Measurements from ENCODE around the gene FAM170A. TPM values are rescaled to one million over a fixed set of nuclear protein-coding genes. Genes with fewer than 3 reads are reported as not detected.

FAM170A gene
- total and polyA plus RNA-seq, 4 donors = 0.18 to 0.25 TPM; not detected in 2

DNA sequence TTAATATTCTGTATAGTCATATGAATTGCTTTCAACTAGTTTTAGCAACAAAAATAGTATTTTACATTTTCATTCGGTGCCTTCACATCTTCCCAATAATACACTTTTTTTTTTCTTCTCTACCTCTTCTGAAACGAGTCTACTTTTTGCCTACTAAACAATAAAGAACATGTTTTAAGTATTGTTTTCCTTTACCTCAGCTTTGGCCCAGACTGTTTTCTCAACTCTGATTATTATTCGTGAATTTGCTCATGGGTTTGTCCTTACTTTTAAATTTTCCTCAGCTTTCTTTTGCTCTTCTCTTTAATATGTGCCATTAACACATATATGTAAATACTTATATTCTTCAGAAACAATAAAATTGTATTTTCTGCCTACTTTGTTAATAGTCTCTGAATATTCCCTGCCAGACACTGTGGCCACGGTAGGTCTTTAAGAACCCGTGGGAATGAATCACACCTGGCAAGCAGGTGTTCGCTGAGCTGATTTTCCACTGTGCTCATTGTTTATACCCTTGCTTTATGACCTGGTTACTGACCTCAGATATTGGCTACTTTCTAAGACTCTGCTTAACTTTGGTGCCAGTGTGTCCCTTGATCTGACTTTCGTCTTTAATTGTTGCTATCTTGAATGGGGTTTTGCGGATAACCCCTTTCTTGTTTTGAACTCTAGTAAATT is 49.1 kb downstream of the FAM170A start:
- Histone ChIP-seq H3K27ac (ENCODE audit: low read depth in 1 of 2, low read length in 2 of 2) (no peak overlapping the region), H3K9me3 (ENCODE audit: control insufficient read depth in 4 of 4, low read length in 3 of 4) (no peaks in the 10 kb centered on the region), H3K9ac (ENCODE audit: low read depth in 1 of 2, low read length in 2 of 2) (no peak overlapping the region), H3K36me3 (ENCODE audit: control insufficient read depth in 4 of 4, insufficient read depth in 3 of 4, low read depth in 1 of 4, low read length in 3 of 4) (no peaks in the 10 kb centered on the region), H3K4me3 (ENCODE audit: low read depth in 1 of 3, low read length in 3 of 3) (no peak overlapping the region), H3K27me3 (ENCODE audit: control insufficient read depth in 4 of 4, insufficient read depth in 4 of 4, low read length in 3 of 4) (no peaks in the 10 kb centered on the region), H3K4me1 (ENCODE audit: control insufficient read depth in 4 of 4, insufficient read depth in 4 of 4, low read length in 3 of 4) (no peaks in the 10 kb centered on the region)
- 69% methylated on average over 8 of the region's 8 CpGs for WGBS
- DNase-seq (ENCODE audit: low spot score) = no peak
- TF ChIP-seq, protein P1, sequence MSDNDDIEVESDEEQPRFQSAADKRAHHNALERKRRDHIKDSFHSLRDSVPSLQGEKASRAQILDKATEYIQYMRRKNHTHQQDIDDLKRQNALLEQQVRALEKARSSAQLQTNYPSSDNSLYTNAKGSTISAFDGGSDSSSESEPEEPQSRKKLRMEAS (IDR thresholded peaks at IDR 0.05) = no peak

DNA sequence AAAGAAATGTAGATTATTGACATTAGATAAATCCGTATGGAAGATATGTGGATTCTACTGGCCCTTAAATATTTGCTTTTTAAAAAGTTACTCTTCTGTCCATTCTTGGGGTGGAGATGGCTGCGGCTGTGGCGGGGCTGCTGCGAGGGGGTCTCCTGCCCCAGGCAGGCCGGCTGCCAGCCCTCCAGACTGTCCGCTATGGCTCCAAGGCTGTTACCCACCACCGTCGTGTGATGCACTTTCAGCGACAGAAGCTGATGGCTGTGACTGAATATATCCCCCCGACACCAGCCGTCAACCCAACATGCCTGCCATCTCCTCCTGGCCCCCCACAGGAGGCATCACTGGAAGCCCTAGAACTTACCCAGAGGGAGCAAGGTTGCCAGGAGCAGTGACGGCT is 50.7 kb downstream of the FAM170A start:
- H3K36me3 ChIP-seq (ENCODE audit: control insufficient read depth in 4 of 4, insufficient read depth in 3 of 4, low read depth in 1 of 4, low read length in 3 of 4) = no peaks in the 10 kb centered on the region
- H3K4me3 ChIP-seq (ENCODE audit: low read depth in 1 of 3, low read length in 3 of 3) = no peak overlapping the region
- no peak for TF ChIP-seq SP1 (IDR thresholded peaks at IDR 0.05)
- no peaks in the 10 kb centered on the region for H3K4me1 ChIP-seq (ENCODE audit: control insufficient read depth in 4 of 4, insufficient read depth in 4 of 4, low read length in 3 of 4)
- H3K27me3 ChIP-seq (ENCODE audit: control insufficient read depth in 4 of 4, insufficient read depth in 4 of 4, low read length in 3 of 4) = no peaks in the 10 kb centered on the region
- no peak for DNase-seq (ENCODE audit: low spot score)
- no peak overlapping the region for H3K27ac ChIP-seq (ENCODE audit: low read depth in 1 of 2, low read length in 2 of 2)
- WGBS = 85% methylated on average over 12 of the region's 12 CpGs
- no peaks in the 10 kb centered on the region for H3K9me3 ChIP-seq (ENCODE audit: control insufficient read depth in 4 of 4, low read length in 3 of 4)
- H3K9ac ChIP-seq (ENCODE audit: low read depth in 1 of 2, low read length in 2 of 2) = no peak overlapping the region

DNA sequence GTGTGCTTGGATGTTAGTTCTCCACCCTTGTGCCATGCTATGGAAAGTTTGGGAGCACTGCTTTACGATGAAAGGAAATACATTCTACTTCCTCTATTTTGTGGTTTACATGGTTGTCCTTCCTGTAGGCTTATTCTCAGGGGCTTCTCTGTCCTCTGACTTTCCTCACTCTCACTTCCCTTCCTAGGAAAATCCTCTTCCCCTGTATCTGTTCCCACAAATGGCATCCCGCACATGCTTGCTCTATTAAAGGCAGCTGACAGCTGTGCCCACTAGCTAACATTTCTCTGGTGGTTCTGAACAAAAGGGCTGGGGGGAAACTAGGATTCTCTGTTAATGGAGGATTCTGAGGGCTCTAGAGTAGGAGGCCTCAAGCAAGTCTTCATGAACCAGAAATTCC is 52.4 kb downstream of the FAM170A start:
- TF ChIP-seq RXRA (IDR thresholded peaks at IDR 0.05) = no peak
- no peak overlapping the region for H3K4me3 ChIP-seq (ENCODE audit: low read depth in 1 of 3, low read length in 3 of 3)

DNA sequence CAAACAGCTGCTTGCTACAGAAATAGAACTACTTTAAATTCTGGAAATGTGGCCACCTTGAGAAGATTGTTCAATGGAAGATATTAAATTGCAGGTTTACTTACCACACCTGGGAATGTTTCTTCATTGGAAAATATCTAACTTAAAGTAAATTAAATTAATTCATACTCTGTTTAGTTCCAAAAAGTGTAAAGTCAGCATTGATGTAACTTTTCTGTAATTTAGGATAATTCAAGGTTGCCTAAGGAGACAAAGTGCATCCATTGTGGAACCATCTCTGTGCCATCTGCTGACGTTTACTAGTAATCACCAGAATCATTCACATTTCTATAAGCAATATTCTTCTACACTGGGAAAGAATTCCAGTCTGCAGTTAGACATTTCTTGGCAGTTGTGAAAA is 53.0 kb downstream of the FAM170A start:
- 64% methylated on average over 1 of the region's 1 CpG for WGBS
- no peak overlapping the region for H3K4me3 ChIP-seq (ENCODE audit: low read depth in 1 of 3, low read length in 3 of 3)
- no peaks in the 10 kb centered on the region for H3K9me3 ChIP-seq (ENCODE audit: control insufficient read depth in 4 of 4, low read length in 3 of 4)
- no peak overlapping the region for H3K9ac ChIP-seq (ENCODE audit: low read depth in 1 of 2, low read length in 2 of 2)
- no peaks in the 10 kb centered on the region for H3K36me3 ChIP-seq (ENCODE audit: control insufficient read depth in 4 of 4, insufficient read depth in 3 of 4, low read depth in 1 of 4, low read length in 3 of 4)
- no peaks in the 10 kb centered on the region for H3K4me1 ChIP-seq (ENCODE audit: control insufficient read depth in 4 of 4, insufficient read depth in 4 of 4, low read length in 3 of 4)
- H3K27ac ChIP-seq (ENCODE audit: low read depth in 1 of 2, low read length in 2 of 2) = no peak overlapping the region
- DNase-seq (ENCODE audit: low spot score) = no peak
- H3K27me3 ChIP-seq (ENCODE audit: control insufficient read depth in 4 of 4, insufficient read depth in 4 of 4, low read length in 3 of 4) = no peaks in the 10 kb centered on the region
- TF ChIP-seq, protein P2, sequence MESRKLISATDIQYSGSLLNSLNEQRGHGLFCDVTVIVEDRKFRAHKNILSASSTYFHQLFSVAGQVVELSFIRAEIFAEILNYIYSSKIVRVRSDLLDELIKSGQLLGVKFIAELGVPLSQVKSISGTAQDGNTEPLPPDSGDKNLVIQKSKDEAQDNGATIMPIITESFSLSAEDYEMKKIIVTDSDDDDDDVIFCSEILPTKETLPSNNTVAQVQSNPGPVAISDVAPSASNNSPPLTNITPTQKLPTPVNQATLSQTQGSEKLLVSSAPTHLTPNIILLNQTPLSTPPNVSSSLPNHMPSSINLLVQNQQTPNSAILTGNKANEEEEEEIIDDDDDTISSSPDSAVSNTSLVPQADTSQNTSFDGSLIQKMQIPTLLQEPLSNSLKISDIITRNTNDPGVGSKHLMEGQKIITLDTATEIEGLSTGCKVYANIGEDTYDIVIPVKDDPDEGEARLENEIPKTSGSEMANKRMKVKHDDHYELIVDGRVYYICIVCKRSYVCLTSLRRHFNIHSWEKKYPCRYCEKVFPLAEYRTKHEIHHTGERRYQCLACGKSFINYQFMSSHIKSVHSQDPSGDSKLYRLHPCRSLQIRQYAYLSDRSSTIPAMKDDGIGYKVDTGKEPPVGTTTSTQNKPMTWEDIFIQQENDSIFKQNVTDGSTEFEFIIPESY (IDR thresholded peaks at IDR 0.05) = no peak
- TF ChIP-seq TAF1 (conservative IDR thresholded peaks at IDR 0.05) (no peak), GABPA (IDR thresholded peaks at IDR 0.05 in 1 of 2, conservative IDR thresholded peaks at IDR 0.05 in 1 of 2) (no peak), FOXA2 (IDR thresholded peaks at IDR 0.05) (no peak), YY1 (IDR thresholded peaks at IDR 0.05) (no peak), NR2F2 (IDR thresholded peaks at IDR 0.05) (no peak), RXRA (IDR thresholded peaks at IDR 0.05) (no peak), RAD21 (IDR thresholded peaks at IDR 0.05) (no peak), FOXA1 (IDR thresholded peaks at IDR 0.05) (no peak)
- TF ChIP-seq, protein P3, sequence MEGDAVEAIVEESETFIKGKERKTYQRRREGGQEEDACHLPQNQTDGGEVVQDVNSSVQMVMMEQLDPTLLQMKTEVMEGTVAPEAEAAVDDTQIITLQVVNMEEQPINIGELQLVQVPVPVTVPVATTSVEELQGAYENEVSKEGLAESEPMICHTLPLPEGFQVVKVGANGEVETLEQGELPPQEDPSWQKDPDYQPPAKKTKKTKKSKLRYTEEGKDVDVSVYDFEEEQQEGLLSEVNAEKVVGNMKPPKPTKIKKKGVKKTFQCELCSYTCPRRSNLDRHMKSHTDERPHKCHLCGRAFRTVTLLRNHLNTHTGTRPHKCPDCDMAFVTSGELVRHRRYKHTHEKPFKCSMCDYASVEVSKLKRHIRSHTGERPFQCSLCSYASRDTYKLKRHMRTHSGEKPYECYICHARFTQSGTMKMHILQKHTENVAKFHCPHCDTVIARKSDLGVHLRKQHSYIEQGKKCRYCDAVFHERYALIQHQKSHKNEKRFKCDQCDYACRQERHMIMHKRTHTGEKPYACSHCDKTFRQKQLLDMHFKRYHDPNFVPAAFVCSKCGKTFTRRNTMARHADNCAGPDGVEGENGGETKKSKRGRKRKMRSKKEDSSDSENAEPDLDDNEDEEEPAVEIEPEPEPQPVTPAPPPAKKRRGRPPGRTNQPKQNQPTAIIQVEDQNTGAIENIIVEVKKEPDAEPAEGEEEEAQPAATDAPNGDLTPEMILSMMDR (IDR thresholded peaks at IDR 0.05; ENCODE audit: low read depth, low read length, missing input control) = no peak
- TF ChIP-seq, protein P4, sequence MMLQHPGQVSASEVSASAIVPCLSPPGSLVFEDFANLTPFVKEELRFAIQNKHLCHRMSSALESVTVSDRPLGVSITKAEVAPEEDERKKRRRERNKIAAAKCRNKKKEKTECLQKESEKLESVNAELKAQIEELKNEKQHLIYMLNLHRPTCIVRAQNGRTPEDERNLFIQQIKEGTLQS (IDR thresholded peaks at IDR 0.05) = no peak
- TF ChIP-seq, protein P5, sequence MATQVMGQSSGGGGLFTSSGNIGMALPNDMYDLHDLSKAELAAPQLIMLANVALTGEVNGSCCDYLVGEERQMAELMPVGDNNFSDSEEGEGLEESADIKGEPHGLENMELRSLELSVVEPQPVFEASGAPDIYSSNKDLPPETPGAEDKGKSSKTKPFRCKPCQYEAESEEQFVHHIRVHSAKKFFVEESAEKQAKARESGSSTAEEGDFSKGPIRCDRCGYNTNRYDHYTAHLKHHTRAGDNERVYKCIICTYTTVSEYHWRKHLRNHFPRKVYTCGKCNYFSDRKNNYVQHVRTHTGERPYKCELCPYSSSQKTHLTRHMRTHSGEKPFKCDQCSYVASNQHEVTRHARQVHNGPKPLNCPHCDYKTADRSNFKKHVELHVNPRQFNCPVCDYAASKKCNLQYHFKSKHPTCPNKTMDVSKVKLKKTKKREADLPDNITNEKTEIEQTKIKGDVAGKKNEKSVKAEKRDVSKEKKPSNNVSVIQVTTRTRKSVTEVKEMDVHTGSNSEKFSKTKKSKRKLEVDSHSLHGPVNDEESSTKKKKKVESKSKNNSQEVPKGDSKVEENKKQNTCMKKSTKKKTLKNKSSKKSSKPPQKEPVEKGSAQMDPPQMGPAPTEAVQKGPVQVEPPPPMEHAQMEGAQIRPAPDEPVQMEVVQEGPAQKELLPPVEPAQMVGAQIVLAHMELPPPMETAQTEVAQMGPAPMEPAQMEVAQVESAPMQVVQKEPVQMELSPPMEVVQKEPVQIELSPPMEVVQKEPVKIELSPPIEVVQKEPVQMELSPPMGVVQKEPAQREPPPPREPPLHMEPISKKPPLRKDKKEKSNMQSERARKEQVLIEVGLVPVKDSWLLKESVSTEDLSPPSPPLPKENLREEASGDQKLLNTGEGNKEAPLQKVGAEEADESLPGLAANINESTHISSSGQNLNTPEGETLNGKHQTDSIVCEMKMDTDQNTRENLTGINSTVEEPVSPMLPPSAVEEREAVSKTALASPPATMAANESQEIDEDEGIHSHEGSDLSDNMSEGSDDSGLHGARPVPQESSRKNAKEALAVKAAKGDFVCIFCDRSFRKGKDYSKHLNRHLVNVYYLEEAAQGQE (IDR thresholded peaks at IDR 0.05) = no peak

More for the DNA sequence above, 52.4 kb downstream of the FAM170A start:
- Histone ChIP-seq H3K27me3 (ENCODE audit: control insufficient read depth in 4 of 4, insufficient read depth in 4 of 4, low read length in 3 of 4) (no peaks in the 10 kb centered on the region), H3K9ac (ENCODE audit: low read depth in 1 of 2, low read length in 2 of 2) (no peak overlapping the region), H3K9me3 (ENCODE audit: control insufficient read depth in 4 of 4, low read length in 3 of 4) (no peaks in the 10 kb centered on the region), H3K36me3 (ENCODE audit: control insufficient read depth in 4 of 4, insufficient read depth in 3 of 4, low read depth in 1 of 4, low read length in 3 of 4) (no peaks in the 10 kb centered on the region), H3K4me1 (ENCODE audit: control insufficient read depth in 4 of 4, insufficient read depth in 4 of 4, low read length in 3 of 4) (no peaks in the 10 kb centered on the region), H3K27ac (ENCODE audit: low read depth in 1 of 2, low read length in 2 of 2) (no peak overlapping the region)
- WGBS = 73% methylated on average over 2 of the region's 2 CpGs
- DNase-seq (ENCODE audit: low spot score) = no peak

Measured in liver (tissue), 9 donors.